ENCODE measurements around the gene LCA5L.
"Not testable (repeated sequence)": the region's sequence is repeated elsewhere in the genome, so short reads cannot be mapped to it uniquely, and the experiment has no call there.

Gene LCA5L

DNA sequence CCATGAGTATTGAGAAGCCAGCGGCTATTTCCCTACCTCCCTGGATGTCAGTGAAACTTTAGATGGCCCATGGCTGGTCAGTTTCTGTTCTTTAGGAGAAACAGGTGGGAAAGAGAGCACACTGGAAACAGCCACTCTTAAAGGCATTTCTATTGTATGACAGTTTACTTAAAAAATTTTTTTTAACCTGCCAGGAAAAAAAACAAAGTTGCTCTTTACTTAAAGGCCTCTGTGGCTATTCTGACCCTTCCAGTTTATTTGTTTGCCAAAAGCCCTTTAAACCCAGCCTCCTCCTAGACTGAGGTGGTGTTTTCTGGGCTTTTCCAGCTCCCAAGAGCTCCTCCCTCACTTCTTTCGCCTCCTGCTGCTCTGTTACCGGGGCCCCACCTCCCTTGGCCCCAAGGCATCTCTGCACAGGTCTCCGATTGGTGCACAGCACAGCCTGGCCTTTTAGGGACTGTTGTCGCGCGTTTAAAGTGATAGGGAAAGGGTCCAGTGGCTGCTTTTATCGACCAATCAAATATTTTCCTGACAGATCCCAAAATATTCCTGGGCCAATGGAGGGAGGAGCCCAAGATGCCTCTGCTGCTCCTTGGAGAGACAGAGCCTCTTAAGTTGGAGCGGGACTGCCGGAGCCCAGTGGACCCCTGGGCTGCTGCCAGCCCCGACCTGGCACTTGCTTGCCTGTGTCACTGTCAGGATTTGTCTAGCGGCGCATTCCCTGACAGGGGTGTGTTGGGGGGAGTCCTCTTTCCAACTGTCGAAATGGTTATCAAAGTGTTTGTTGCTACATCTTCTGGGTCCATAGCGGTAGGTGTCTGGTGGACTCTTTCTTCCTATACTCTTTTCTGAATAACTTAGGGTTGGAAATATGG is 6.0 kb upstream of the LCA5L start, which contains the start of gene SH3BGR:
SH3BGR (plus strand) TSS at position 639 of the 875 bp plus-strand sequence; CDS start at position 766, 127 bp downstream.
- no peak for DNase-seq (ENCODE audit: low read depth)

DNA sequence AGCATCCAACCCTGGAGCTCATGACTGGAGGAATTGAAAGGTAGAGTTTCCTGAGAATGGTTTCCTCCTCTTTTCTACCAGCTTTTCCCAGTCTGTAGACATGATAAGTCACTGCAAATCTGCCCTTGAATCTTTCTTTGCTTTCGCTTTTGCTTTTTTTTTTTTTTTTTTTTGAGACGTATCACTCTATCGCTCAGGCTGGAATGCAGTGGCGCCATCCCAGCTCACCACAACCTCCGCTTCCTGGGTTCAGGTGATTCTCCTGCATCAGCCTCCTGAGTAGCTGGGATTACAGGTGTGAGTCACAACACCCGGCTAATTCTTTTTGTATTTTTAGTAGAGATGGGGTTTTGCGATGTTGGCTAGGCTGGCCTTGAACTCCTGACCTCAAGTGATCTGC is 1.7 kb upstream of the LCA5L start:
- no peak for DNase-seq (ENCODE audit: low read depth)

DNA sequence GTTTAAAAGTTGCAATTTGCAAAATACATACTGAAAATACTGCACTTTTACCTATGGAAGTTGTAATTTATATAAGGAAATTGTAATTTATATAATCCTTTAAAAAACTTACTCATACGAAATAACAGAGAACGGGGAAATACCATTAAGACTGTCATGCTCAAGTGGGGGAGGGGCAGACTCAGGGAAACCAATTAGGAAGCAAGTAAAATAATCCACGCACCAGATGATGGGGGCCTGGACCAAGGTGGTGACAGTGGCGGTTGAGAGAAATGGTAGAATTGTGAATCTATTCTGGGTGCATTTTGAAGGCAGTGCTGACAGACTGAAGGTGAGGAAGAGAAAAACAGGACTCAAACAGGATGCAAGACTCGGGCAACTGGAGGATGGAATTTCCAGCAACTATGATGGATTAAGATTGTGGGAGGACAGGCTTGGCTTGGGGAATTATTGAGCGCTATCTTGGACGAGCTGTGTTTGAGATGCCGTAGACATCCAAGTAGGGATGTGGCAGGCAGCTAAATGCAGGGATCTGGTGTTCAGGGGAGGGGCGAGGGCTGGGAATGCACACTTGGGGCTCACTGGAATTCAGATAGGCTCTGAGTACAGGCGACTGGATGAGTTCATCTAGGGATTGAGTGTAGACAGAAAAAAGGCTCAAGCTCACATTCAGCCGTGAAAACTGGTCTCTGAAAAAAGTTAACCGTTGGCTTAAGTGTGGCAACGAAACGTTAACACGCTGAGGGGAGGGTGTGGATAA is 977 bp downstream of the LCA5L start:
- no peak for DNase-seq (ENCODE audit: low read depth)

DNA sequence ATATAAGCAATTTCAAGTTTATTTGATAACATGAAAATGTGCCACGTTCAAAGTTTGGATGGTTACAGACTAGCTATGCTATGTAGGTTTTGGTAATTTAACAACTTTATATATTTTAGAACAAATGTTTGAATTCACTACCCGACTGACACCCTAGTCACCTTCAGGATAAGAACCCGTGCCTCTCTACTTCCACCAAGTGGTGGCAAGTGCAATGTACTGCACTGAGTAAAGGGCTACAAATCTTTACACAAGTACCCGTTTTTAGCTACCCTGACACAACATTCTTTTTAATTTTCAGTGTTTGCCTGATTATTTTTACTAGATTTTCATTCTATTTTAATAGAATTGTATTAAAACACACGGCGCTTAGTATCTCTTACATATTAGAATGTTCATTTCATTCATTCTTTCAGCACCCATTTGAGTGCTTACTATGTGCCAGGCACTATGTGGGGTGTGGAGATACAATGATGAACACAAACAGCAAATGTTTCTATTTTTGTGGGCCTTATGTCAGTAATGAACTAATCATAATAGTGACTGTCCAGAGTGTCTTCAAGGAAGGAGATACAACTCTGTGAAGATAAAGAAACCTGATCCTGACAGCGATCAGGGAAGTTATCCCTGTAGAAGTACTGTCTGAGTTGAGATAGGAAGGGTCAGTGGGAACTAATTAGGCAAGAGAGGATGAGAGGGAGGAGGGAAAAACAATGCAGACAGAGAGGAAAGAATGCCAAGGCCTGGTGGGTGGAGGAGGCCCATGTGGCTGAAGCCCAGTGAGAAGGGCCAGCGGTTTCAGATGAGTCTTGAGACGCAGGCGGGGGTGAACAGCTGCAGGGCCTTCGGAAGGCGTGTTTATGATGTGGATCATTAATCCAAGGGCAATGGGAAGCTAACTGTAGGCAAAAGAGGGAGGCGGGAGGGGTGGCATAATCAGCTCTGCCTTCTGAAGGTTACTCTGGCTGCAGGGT is 3.8 kb downstream of the LCA5L start:
- DNase-seq (ENCODE audit: low read depth) = no peak

DNA sequence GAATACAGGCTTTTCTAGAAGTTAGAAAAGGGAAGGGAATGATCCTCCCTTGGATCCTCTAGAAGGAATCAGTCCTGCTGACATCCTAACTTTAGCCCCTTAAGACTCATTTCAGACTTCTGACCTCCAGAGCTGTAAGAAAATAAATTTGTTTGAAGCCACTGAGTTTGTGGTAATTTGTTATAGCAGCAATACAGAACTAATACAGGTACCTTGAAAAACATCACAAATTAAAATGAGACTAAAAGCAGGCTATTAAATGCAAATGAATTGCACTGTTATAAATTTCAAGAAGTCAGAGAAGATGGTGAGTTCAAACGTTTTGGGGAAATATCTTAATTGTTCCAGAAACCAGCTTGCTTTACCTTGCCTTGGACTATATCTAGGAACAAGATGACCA is 6.3 kb downstream of the LCA5L start:
- DNase-seq (ENCODE audit: low read depth) = no peak

DNA sequence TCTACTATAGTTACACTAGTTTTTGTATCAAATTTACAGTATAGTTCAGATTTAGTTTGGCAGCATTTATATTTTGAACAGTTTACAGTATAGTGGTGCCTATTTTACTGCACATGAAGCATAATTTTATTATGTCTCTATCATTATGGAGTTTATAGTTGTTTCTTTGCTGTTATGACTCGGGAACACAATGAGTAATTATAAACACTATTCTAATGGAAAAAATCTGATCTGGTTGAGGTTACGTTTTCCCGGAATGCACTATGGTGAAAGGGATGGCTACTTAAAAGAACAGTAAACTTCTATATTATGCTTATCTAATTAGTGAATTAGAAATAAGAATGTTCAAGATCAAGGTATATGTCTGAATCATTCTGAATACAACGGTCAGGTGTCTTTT is 10.6 kb downstream of the LCA5L start:
- no peak for DNase-seq (ENCODE audit: low read depth)

DNA sequence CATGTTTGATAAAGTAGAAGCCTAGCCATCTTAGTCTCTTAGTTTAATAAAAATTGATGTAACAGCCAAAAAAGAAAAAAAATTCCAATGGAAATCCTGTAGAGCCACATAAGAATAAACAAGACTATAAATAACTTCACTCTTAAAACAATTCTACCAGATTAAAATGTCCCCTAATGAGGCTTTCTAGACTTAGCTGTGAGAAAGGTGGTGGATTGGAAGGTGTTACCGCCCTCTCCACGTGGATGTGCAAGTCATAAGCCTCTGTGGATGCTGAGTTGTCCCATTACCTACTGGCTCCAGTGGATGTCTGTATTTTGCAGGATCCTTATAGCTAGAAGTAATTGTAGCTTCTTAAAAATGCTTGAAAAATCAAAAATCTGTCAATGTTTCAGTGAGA is 14.6 kb downstream of the LCA5L start:
- DNase-seq (ENCODE audit: low read depth) = no peak

DNA sequence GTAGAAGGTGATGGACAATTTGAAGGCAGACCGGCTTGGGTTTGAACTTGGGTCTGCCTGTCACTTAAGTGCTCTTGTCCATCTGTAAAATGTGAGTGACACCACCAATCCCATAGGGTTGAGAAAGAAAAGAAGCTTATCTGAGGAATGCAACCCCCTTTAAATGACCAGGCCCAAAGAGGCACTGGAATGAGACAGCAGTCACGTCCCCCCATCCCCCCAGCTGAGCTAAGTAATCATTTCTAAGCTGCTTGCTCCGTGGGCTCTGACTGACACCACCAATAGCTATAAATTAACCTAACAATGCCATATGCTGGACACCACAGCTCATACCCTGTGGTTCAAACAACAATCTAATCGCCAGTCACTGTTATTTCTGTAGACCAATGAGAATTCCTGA is 15.1 kb downstream of the LCA5L start:
- no peak for DNase-seq (ENCODE audit: low read depth)

DNA sequence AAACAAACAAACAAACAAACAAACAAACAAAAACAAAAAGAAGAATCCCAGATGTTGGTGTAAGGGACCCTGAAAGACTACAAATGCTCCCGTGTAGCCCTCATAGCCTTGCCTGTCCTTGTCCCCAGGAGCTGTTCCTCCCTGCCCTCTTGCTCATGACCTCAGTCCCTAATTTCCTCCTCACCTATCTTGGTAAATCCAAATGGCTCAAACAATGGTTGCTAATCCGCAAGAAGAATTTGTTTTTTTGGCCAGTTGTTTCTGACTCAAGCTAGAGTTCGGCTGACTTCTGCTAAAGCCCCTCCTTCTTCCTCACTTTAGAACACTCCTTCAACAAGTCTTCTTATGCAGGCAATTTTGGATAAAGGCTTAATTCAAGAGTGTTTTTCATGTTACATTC is 15.6 kb downstream of the LCA5L start:
- no peak for DNase-seq (ENCODE audit: low read depth)

DNA sequence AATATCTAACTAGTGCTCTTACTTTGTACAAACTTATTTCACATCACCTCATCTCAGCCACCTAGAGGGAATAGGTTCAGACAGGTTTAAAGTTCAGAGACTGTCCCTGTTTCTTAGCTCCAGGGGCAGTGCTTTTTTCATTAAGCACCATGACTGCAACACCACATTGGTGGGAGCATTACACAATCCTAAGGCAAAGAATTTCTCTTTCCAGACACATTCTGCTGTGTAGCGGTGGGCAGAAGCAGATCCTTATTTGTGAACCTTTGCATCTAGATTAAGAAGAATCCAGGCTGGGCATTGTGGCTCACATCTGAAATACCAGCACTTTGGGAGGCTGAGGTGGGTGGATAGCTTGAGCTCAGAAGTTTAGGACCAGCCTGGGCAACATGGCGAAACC is 16.1 kb downstream of the LCA5L start:
- no peak for DNase-seq (ENCODE audit: low read depth)

DNA sequence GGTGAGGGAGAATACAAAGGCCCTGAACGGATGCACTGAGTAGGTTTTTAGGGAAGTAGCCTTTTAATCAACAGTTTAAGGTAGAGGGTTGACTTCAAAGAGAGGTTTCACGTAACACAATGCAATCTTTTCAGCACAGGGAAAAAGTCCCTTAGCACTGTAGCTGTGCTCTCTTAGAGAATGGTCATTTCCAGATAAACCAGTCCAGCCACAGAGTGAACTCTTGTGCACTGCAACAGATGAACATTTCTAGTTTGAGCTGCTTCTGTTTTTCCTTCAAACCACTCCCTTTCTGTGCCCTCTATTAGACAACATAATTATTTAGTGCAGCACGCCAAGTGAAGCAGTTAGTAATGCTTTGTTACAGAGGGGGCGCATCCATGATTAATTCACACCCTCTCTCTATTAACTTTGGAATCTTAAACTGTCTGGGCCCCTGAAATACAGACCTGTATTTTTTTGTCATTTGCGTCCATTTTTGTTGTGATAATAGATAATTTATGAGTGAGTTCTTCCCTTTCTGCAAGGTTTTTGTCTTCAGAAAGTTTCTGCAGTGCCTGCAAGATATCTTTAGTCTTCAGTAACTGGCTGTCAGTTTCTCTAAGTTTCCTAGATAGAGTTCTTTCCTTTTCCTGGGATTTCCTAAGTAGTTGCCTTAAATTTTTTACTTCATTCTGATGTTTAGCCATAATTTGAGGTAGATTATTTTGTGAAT is 22.9 kb downstream of the LCA5L start:
- DNase-seq (ENCODE audit: low read depth) = no peak

DNA sequence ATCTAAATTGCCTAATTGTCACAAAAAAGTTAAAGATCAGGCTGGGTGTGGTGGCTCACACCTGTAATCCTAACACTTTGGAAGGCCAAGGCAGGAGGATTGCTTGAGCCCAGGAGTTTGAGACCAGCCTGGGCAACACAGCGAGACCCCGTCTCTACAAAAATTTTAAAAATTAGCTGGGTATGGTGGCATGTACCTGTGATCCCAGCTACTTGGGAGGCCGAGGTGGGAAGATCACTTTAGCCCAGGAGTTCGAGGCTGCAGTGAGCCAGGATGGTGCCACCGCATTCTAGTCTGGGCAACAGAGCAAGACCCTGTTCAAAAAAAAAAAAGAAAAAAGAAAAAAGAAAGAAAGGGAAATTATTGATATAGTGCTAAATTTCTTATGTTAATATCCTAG is 26.4 kb downstream of the LCA5L start:
- DNase-seq (ENCODE audit: low read depth) = not testable (repeated sequence)

DNA sequence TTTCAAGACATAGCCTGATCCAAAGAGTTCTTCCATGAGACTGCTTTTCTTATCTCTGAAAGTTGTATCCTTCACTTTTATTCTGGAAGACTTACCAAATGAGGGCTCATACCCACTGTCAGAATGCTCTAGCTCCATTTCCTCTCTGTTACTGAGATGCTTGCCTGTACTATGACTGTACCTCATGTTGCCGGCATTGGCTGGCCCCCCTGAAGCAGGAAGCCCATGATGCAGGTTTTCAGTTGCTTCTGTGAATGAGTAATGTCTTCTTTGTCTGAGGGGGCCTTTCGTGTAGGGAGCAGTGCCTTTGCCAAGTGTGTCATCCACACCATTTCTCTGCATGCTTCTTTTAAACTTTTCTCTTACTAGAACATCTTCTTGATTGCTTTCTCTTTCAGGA is 39.5 kb downstream of the LCA5L start:
- no peak for DNase-seq (ENCODE audit: low read depth)

DNA sequence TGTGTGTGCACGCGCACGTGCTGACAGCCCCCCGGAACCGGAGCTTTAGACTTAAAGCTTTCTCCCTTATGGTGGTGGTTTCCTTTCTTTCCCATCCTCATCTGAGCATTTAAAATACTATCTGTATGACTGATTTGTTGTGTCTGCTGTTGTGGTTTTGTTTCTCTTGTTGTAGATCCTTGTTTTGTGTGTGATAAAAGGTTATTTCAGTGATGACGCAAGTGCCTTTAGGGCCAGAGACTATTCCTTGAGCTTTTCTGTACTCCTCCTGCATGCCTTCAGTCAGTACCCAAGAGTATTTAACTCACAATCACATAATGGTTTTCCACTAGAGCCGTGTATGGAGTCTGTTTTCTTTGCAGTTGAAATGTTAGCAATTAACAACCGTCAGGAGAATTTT is 45.4 kb downstream of the LCA5L start:
- DNase-seq (ENCODE audit: low read depth) = no peak

DNA sequence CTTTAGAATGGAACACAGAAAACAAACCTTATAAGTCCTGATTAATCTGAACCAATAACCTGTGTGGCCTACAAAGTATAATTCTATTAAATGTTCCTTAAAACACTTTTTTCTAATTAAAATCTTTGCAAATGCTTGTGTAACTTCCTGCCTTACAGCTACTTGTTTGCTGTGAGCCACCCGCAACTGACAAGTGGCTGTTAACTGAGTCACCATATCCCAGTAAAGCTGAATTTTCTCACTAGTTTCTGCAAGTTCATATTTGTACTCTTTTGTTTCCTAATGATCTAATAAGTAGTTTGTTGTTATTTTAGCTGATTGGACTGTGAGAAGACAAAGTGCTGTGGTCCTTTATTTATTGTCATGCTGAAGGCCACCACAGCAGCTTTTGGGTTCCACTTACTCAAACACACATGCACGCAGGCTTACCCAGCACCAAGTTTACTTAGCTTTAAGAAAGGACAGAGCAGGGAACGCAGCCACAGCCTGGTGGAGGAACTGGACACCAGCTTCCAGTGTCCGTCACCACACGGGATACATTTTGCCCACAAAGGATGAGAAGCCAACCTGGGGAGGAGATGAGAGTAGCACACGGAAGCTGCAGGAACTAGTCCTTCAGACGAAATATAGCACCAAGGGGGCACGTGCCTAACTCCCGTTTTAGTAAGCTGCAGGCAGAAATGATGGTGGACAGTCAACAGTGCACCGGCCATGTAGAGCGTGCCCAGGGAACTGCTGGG is 47.8 kb downstream of the LCA5L start:
- no peak for DNase-seq (ENCODE audit: low read depth)

DNA sequence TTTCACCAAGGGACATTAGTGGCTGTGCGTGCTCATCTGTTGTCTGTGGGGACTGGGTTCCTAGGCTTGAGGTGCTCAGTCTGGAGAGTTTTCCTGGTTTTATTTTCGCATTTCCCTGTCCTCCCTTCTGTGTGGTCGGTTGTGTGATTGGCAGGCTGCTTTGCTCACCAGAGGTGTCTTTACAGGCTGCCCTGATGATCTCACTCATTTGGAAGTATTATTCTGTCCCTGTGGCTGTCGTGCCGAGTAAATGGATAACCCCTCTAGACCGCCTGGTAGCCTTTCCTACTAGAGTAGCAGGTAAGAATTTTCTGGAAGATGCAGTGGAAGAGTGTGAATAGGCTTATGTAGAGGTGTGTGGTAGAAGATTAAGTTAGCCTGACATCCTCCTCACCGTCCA is 52.6 kb downstream of the LCA5L start:
- no peak for DNase-seq (ENCODE audit: low read depth)

DNA sequence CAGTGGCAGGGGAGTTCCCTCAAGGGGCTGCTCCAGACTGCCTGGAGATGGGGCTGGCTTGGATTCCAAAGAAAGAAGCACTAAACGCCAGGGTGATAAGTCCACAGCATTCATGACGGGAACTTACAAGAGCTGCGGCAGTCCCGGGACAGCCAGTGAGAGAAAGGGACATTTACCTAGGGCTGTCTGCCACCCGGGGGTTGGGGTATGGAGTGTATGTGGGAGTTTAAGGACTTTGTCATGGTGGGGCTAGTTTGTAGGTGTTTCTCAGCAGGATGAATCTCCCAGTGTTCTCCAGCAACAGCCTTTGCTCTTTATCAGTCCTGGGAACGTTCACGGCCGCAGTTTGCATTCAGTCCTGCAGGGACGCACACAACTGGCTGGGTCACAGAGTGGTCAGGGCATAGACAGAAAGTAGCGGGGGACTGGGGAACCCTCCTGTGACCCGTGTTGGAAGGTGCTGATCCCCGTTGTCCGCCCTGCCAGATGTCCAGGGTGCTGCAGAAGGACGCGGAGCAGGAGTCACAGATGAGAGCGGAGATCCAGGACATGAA is 55.3 kb downstream of the LCA5L start:
- DNase-seq (ENCODE audit: low read depth) = no peak

DNA sequence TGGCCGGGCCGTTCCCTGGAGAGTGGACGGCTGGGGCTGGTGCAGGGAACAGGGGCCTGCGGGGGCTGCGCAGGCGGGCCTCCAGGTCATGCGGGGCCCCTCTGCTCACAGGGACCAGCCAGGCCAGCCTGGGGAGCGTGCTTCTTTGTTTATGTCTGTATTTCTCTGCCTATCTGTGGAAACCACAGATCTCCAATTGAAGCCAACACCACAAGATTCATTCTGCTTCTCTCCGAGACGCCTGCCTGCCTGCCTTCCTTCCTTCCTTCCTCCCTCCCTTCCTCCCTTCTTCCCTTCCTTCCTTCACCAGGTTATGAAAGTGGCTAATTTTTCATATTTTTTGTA is 56.8 kb downstream of the LCA5L start:
- DNase-seq (ENCODE audit: low read depth) = no peak

DNA sequence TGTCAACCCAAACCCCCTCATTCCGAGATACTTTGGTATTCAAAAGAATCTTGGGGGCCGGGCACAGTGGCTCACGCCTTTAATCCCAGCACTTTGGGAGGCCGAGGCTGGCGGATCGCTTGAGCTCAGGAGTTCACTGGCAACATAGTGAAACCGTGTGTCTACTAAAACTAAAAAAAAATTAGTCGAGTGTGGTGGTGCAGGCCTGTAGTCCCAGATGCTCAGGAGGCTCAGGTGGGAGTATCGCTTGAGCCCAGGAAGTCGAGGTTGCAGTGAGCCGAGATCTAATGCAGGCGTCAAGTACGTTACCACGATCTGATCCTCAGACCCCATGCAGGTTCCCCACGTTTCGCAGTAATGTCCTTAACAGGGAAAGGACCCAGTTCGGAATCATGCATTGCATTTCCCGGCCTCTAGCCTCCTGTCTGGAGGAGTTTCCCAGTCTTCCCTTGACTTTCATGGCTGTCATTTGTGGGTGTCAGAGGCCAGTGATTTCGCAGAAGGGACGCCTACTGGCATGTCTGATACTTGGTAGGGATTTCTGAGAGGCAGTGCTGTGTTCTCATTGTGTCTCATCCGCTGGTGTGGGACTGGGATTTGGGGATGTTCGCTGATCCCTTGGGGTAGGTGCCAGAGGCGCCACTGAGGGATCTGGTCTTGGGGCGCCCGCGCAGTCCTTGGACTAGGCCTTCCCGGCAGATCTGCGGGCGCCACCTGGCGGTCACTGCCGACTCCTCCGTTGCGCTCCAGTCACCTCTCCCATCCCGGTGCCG is 57.4 kb downstream of the LCA5L start:
- peak; percentile 83 for DNase-seq (ENCODE audit: low read depth)

All from stimulated activated CD8-positive, alpha-beta memory T cell treated with anti-CD3 and anti-CD28 coated beads, Interleukin-15, amount 100 ng/mL, for 1 hour (primary cell).